K562 (cell line): ENCODE results near the gene PHTF1. TPM values are rescaled to one million over a fixed set of nuclear protein-coding genes. Genes with fewer than 3 reads are reported as not detected.
A peak's percentile ranks its signal among the peaks of the same experiment; 100 is the strongest.

Experiments used
- ARHGAP35 ChIP-seq: fragments of 450-650 bp; IDR thresholded peaks from 2 replicates; pipeline ENCODE4 v1.6.1; 2018; ENCODE audit not compliant: partially characterized antibody
- ATF4 ChIP-seq: fragments of 450-650 bp; formaldehyde crosslinking; IDR thresholded peaks from 2 replicates; pipeline ENCODE4 v1.4.0; 2022; ENCODE audit warnings: mild to moderate bottlenecking, moderate library complexity
- EHMT2 ChIP-seq: fragments of 450-650 bp; IDR thresholded peaks from 2 replicates; pipeline ENCODE4 v1.6.1; 2018; ENCODE audit warnings: antibody characterized with exemption
- FOXP4 ChIP-seq: sonication (generic); formaldehyde crosslinking; IDR thresholded peaks from 2 replicates; pipeline ENCODE4 v1.8.0; 2022; ENCODE audit warnings: mild to moderate bottlenecking, missing genetic modification reagents, borderline replicate concordance
- HIVEP1 ChIP-seq: fragments of 250-450 bp; sonication (Bioruptor Pico); IDR thresholded peaks from 2 replicates; pipeline ENCODE4 v1.4.0; 2020; ENCODE audit warnings: mild to moderate bottlenecking
- MTA3 ChIP-seq: fragments of 450-650 bp; formaldehyde crosslinking; IDR thresholded peaks from 2 replicates; pipeline ENCODE4 v1.6.1; 2017; ENCODE audit warnings: mild to moderate bottlenecking, borderline replicate concordance
- NONO ChIP-seq, 2 experiments: fragments of 200-400 bp in 1 of 2; fragments of 450-650 bp in 1 of 2; formaldehyde crosslinking in 1 of 2; IDR thresholded peaks; 2 replicates each; pipeline ENCODE4 v1.6.1; 2017; ENCODE audit warnings: low read depth in 2 of 2, mild to moderate bottlenecking in 2 of 2, moderate library complexity in 2 of 2, low read length in 1 of 2
- NR1H2 ChIP-seq: sonication (generic); formaldehyde crosslinking; IDR thresholded peaks from 2 replicates; pipeline ENCODE4 v1.4.0; 2020; ENCODE audit warnings: mild to moderate bottlenecking, missing genetic modification reagents
- NR2C1 ChIP-seq, 2 experiments: fragments of 450-650 bp; IDR thresholded peaks; 2 replicates each; pipeline ENCODE4 v1.6.1; 2017; ENCODE audit warnings: mild to moderate bottlenecking in 2 of 2, antibody characterized with exemption in 1 of 2, inconsistent platforms in 1 of 2, missing compliant biosample characterization in 1 of 2, missing genetic modification characterization in 1 of 2
- RCOR1 ChIP-seq, 2 experiments: IDR thresholded peaks; 2 replicates each; pipeline ENCODE4 v1.6.1; 2012; ENCODE audit warnings: low read depth in 2 of 2, low read length in 2 of 2, borderline replicate concordance in 1 of 2, improper control_type of control experiment in 1 of 2
- RUNX1 ChIP-seq: sonication (generic); IDR thresholded peaks from 2 replicates; pipeline ENCODE4 v1.6.1; 2016; ENCODE audit warnings: antibody characterized with exemption, low read depth
- ZC3H4 ChIP-seq: sonication (generic); formaldehyde crosslinking; IDR thresholded peaks from 2 replicates; pipeline ENCODE4 v1.9.0; 2021; ENCODE audit warnings: missing genetic modification reagents, borderline replicate concordance
- ZFP36 ChIP-seq: fragments of 150-350 bp; IDR thresholded peaks from 2 replicates; pipeline ENCODE4 v1.6.1; 2018; ENCODE audit warnings: low read length, low read depth; ENCODE audit not compliant: partially characterized antibody
- ZNF146 ChIP-seq: IDR thresholded peaks from one replicate; pipeline ENCODE4 v1.6.1; 2018; ENCODE audit warnings: missing compliant biosample characterization; ENCODE audit not compliant: unreplicated experiment
- ZNF165 ChIP-seq: fragments of 250-450 bp; sonication (Bioruptor Pico); IDR thresholded peaks from 2 replicates; pipeline ENCODE4 v1.4.0; 2020; ENCODE audit warnings: borderline replicate concordance
- ZNF175 ChIP-seq: fragments of 200-800 bp; sonication (Bioruptor generic); IDR thresholded peaks from 2 replicates; pipeline ENCODE4 v1.6.1; 2016; ENCODE audit warnings: low read depth, mild to moderate bottlenecking, missing genetic modification characterization, missing compliant biosample characterization
- ZNF224 ChIP-seq: sonication (generic); formaldehyde crosslinking; IDR thresholded peaks from 2 replicates; pipeline ENCODE4 v1.8.0; 2022; ENCODE audit warnings: mild to moderate bottlenecking, missing genetic modification reagents
- polyA plus RNA-seq, 8 experiments: library from polyadenylated mRNA; depleted of rRNA in 4 of 8; stranded (reverse) in 5 of 8; unstranded in 3 of 8; fragments of >200 nt; fragmentation: Nextera tagmentation in 2 of 8; fragmentation: Illumina TruSeq in 1 of 8; extraction: Ambion mirVana in 2 of 8; extraction: Trizol in 1 of 8; gene quantifications; 2 replicates each; pipeline versions ENCODE4 v1.2.1 to v1.2.3, GENCODE V29; 2011 to 2014; ENCODE audit warnings: inconsistent platforms in 1 of 8, missing spikeins in 1 of 8
- total RNA-seq, 7 experiments: library from RNA; depleted of rRNA in 6 of 7; stranded (reverse); fragments of >200 nt in 6 of 7; fragmentation: Illumina TruSeq in 2 of 7; extraction: Trizol in 2 of 7; gene quantifications; 2 replicates each; pipeline versions ENCODE4 v1.2.1 to v1.2.3, GENCODE V29; 2011 to 2021; ENCODE audit warnings: low replicate concordance in 1 of 7
- TF ChIP-seq, protein P1 (sequence below): sonication (generic); formaldehyde crosslinking; IDR thresholded peaks from 2 replicates; pipeline ENCODE4 v1.9.0; 2022; ENCODE audit warnings: mild to moderate bottlenecking, missing genetic modification reagents
- TF ChIP-seq, protein P2 (sequence below), 2 experiments: fragments of 150-350 bp in 1 of 2; IDR thresholded peaks; 2 replicates each; pipeline ENCODE4 v1.6.1; 2012 to 2016; ENCODE audit warnings: low read depth in 2 of 2, low read length in 2 of 2, mild to moderate bottlenecking in 1 of 2, moderate library complexity in 1 of 2
- TF ChIP-seq, protein P3 (sequence below): fragments of 450-650 bp; conservative IDR thresholded peaks from 2 replicates; pipeline ENCODE4 v1.6.1; 2016; ENCODE audit warnings: missing genetic modification characterization, low read depth, mild to moderate bottlenecking, control low read depth, missing compliant biosample characterization

PHTF1 gene
- total and polyA plus RNA-seq, 9 of the 15 experiments (the other 6 are each of a cell fraction or from before 2014, with no cell fraction given), result 8.4 to 36.2 (median 23.0) TPM

DNA sequence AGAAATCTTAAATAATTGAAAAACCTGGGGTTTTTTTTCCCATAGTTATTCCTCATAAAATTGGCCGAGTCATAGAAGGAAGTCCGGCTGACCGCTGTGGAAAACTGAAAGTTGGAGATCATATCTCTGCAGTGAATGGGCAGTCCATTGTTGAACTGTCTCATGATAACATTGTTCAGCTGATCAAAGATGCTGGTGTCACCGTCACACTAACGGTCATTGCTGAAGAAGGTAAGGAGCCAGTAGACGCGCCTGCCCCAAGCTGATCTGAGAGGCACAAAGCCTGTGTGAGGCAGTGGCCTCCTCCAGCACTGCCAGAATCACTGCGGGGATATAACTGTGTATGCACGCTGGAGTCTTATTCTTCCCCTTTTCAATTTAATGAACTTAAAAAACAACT, 100.3 kb downstream of the PHTF1 start (continued):
- TF ChIP-seq ATF4 (CRISPR knock-in tag) (no peak), RCOR1 (IDR thresholded peaks at IDR 0.05; ENCODE audit: borderline replicate concordance in 1 of 2, low read depth in 2 of 2, low read length in 2 of 2) (peak in 1 of 2 experiments; percentile 88; a peak in 2 of 4 replicates), NONO (IDR thresholded peaks at IDR 0.05; ENCODE audit: low read depth in 2 of 2, low read length in 1 of 2) (no peak), ZNF146 (CRISPR knock-in tag) (no peak), ZFP36 (no peak), NR1H2 (CRISPR knock-in tag) (no peak), EHMT2 (no peak), ZNF175 (CRISPR knock-in tag) (no peak), FOXP4 (CRISPR knock-in tag) (no peak), ZC3H4 (CRISPR knock-in tag) (no peak), HIVEP1 (no peak), ARHGAP35 (no peak), ZNF224 (CRISPR knock-in tag) (no peak), NR2C1 (IDR thresholded peaks at IDR 0.05) (no peak), NR2C1 (tag; IDR thresholded peaks at IDR 0.05) (no peak), RUNX1 (no peak), MTA3 (peak; percentile 64; the same call in 1 of the 2 replicates), ZNF165 (CRISPR knock-in tag) (no peak)
- TF ChIP-seq, protein P1, sequence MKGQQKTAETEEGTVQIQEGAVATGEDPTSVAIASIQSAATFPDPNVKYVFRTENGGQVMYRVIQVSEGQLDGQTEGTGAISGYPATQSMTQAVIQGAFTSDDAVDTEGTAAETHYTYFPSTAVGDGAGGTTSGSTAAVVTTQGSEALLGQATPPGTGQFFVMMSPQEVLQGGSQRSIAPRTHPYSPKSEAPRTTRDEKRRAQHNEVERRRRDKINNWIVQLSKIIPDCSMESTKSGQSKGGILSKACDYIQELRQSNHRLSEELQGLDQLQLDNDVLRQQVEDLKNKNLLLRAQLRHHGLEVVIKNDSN (CRISPR knock-in tag), result no peak
- TF ChIP-seq, protein P2, sequence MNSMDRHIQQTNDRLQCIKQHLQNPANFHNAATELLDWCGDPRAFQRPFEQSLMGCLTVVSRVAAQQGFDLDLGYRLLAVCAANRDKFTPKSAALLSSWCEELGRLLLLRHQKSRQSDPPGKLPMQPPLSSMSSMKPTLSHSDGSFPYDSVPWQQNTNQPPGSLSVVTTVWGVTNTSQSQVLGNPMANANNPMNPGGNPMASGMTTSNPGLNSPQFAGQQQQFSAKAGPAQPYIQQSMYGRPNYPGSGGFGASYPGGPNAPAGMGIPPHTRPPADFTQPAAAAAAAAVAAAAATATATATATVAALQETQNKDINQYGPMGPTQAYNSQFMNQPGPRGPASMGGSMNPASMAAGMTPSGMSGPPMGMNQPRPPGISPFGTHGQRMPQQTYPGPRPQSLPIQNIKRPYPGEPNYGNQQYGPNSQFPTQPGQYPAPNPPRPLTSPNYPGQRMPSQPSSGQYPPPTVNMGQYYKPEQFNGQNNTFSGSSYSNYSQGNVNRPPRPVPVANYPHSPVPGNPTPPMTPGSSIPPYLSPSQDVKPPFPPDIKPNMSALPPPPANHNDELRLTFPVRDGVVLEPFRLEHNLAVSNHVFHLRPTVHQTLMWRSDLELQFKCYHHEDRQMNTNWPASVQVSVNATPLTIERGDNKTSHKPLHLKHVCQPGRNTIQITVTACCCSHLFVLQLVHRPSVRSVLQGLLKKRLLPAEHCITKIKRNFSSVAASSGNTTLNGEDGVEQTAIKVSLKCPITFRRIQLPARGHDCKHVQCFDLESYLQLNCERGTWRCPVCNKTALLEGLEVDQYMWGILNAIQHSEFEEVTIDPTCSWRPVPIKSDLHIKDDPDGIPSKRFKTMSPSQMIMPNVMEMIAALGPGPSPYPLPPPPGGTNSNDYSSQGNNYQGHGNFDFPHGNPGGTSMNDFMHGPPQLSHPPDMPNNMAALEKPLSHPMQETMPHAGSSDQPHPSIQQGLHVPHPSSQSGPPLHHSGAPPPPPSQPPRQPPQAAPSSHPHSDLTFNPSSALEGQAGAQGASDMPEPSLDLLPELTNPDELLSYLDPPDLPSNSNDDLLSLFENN (IDR thresholded peaks at IDR 0.05; ENCODE audit: low read depth in 2 of 2, low read length in 2 of 2), result no peak
- TF ChIP-seq, protein P3, sequence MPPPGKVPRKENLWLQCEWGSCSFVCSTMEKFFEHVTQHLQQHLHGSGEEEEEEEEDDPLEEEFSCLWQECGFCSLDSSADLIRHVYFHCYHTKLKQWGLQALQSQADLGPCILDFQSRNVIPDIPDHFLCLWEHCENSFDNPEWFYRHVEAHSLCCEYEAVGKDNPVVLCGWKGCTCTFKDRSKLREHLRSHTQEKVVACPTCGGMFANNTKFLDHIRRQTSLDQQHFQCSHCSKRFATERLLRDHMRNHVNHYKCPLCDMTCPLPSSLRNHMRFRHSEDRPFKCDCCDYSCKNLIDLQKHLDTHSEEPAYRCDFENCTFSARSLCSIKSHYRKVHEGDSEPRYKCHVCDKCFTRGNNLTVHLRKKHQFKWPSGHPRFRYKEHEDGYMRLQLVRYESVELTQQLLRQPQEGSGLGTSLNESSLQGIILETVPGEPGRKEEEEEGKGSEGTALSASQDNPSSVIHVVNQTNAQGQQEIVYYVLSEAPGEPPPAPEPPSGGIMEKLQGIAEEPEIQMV, result no peak
